ENCODE results near the gene ARSA.

The ARSA gene

GRCh38 chr22:50579752-50580151 lies 48.2 kb downstream of the ARSA start:
- DNase-seq (ENCODE audit: low spot score), result no peak

- DNase-seq (ENCODE audit: low spot score), result no peak
These were observed 49.1 kb downstream of the ARSA start for GRCh38 chr22:50578776-50579310.

DNA sequence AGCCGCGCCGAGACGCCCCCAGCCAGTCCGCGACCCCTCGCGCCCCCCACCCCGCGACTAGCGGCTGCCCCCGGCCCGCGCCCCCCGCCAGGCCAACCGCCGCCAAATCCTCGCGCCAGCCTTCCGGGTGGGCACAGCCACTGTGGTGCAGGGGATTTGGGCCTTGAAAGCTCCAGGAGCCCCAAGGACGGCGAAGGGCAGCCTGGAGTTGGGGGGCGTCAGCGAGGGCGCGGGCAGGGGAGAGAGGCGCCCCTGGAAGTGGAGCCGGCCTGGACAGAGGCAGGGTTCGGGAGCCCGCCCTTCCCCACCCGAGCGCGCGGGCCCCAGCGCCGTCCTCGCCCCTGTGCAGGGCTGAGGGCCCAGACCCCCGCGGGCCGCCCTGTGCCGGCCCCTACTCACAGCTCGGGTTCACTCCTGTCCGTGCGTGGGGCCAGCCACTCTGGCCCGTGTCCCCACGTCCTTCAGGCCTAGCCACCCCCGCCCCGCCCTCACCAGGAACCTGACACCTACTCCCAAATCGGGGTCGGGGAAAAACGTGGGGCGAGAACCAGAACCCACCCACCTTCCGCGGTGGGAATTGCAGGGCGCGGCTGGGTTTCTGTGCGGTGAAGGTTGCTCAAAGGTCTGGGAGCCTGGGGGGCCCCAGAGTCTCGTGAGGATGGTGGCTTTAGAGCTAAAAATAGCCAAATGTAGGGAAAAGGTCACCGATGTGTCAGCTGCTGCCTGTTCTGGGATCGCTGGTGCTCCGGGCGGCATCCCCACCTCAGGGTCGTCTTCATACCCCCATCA lies 49.8 kb downstream of the ARSA start, which contains the start of gene CPT1B:
CPT1B (minus strand) TSS at position 441 of the 789 bp plus-strand sequence. CDS start 512 bp downstream, outside the sequence.
- no peak for DNase-seq (ENCODE audit: low spot score)

GRCh38 chr22:50577697-50577986 lies 50.3 kb downstream of the ARSA start:
- DNase-seq (ENCODE audit: low spot score), result no peak

- DNase-seq (ENCODE audit: low spot score), result no peak
These were observed 50.9 kb downstream of the ARSA start for GRCh38 chr22:50576806-50577696.

- DNase-seq (ENCODE audit: low spot score), result no peak
These were observed 51.9 kb downstream of the ARSA start for GRCh38 chr22:50576070-50576469.

GRCh38 chr22:50575426-50575941 lies 52.5 kb downstream of the ARSA start:
- DNase-seq (ENCODE audit: low spot score), result no peak

Measured in CD4-positive, alpha-beta T cell treated with Interleukin-2 at 100 ng/mL for 4 hours (primary cell).